Islet precursor cell (in vitro differentiated cells): ENCODE measurements around the gene FAM222A.
A peak's percentile ranks its signal among the peaks of the same experiment; 100 is the strongest.
"Not testable (repeated sequence)": the region's sequence is repeated elsewhere in the genome, so short reads cannot be mapped to it uniquely, and the experiment has no call there.

ENCODE experiments used
- DNase-seq: peaks from one replicate; pipeline ENCODE4 v3.0.0-alpha.2; 2018

FAM222A gene

DNA sequence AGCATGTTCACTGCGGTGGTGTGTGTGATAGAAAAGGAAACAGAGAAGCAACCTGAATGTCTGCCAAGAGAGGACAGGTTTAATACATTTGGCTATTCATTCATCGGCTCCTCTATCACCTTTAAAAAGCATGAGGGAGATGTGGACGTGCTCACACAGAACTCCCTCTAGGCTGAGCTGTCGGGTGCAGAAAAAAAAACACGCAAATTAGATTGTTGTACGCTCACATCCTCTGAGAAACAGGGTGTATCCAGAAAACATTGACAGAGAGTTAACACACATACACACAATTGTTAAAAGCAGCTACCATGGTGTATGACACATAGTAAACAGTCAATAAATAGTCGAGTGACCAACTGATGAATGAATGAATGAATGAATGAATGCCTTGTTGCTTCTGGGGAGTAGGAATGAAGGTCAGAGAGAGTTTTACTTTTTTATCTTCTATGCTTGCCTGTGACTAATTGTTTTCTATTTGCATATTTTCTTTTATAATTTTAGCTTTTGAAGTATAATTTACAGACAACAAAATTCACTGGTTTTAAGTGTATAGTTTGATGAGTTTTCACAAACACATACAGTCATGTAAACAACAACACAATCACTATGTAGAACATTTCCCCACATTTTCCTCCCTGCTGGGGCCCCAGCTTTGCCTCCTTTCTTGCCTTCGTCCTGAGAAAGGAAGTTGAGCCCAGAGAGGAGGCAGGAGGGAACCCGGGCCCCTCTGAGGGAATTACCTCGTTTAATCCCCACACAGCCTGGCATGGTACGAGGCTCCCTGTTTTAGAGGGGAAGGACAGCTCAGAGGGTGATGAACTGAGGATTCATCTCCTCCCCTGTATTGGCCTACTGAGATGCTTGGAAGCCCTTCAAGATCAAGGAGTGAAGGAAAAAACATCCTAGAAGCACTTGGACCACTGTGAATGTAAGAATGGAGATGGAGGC is 19.7 kb upstream of the FAM222A start:
- DNase-seq: no peak

DNA sequence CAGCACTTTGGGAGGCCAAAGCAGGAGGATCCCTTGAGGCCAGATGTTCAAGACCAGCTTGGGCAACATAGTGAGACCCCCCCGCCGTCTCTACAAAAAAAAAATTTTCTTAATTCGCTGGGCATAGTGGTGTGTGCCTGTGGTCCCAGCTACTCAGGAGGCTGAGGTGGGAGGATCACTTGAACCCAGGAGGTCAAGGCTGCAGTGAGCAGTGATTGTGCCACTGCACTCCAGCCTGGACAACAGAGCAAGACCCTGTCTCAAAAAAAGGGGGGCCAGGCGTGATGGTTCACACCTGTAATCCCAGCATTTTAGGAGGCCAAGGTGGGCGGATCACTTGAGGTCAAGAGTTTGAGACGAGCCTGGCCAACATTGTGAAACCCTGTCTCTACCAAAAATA is 19.0 kb upstream of the FAM222A start:
- DNase-seq: not testable (repeated sequence)

- DNase-seq: no peak
These were observed 18.2 kb upstream of the FAM222A start for GRCh38 chr12:109695416-109695815.

GRCh38 chr12:109695961-109696461 is 17.6 kb upstream of the FAM222A start:
- peak; percentile 87 for DNase-seq

DNA sequence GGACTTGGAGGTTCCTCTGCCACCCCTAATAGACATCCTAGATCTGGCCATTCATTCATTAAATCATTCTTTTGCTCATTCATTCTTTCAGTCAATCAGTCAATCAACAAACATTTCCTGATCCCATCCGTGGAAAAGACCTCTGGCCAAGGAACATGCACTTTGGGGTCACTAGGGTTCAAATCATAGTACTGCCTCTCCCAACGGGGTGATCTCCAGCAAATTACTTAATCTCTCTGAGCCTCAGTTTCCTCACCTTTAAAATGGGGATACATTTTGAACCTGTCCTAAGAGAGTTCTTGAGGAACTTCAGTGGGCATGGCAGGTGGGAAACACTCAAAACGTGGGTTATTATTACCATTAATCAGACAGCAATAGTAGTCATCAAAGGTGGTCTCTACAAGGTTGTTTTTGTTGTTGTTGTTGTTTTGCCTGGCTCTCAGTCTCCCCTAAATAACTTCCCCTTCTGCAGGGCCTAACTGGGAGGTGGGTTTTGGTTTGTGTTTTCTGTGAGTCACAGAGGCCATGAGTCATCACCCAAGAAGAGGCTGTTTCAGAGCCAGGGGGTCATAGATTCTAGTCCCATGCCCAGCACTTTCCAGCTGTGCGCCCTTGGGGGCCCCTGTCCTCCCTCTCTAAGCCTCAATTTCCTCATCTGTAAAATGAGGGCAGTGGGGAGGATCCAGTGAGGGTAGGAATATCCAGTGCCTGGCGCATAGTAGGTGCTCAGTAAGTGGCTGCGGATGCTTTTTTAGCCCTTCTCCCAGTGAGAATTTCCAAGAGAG is 16.9 kb upstream of the FAM222A start:
- peak; percentile 83 for DNase-seq

- DNase-seq: no peak
These were observed 16.4 kb upstream of the FAM222A start for GRCh38 chr12:109697270-109697553.

GRCh38 chr12:109697877-109698468 is 15.7 kb upstream of the FAM222A start:
- no peak for DNase-seq

DNA sequence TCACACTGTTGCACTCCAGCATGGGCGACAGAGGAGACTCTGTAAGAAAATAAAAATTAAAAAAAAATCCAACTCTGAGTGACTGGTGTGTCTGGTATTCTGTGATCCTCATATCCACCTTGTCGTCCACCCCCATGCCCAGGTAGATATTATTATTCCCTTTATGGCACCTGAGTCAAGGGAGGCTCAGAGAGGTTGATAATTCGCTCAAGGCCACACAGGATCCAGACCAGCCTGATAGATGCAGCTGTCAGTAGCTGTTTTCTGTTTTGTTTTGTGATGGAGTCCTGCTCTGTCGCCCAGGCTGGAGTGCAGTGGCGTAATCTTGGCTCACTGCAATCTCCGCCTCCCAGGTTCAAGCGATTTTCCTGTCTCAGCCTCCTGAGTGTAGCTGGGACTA is 14.8 kb upstream of the FAM222A start:
- DNase-seq: no peak

GRCh38 chr12:109701064-109701463 is 12.6 kb upstream of the FAM222A start:
- no peak for DNase-seq

DNA sequence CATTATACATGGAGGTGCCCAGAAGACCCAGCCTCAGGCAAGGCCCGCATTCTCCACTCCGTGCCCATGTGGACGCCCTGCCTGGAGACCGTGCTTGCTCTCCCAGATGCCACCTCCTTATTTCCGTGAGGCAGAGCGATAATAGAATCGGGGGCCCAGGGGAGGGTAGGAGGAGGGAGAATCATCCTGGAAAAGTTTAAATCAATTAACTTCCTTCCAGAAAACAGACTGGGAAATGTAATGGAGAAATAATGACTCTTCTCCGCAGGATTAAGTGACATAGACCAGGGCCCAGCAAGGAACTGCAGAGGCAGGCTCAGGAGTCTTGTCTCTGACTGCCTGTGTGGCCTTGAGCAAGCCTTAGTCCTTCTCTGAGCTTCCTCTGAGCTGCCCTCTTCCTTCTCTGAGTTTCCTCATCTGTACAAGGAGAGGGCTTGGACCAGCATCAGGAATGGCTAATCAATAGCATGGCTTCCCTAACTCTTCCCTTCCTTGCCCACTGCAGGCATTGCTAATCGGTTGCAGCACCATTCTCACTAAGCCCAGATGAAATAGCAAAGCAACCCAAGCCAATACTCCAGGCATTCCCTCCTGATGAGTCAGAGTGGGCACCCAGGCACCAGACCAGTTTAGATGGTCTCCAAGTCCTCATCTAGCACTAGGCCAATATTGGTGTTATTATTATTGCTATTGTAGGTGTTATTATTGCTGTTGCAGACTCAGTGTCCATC is 11.3 kb upstream of the FAM222A start:
- DNase-seq: no peak

GRCh38 chr12:109703684-109704083 is 9.9 kb upstream of the FAM222A start:
- DNase-seq: peak; percentile 62

DNA sequence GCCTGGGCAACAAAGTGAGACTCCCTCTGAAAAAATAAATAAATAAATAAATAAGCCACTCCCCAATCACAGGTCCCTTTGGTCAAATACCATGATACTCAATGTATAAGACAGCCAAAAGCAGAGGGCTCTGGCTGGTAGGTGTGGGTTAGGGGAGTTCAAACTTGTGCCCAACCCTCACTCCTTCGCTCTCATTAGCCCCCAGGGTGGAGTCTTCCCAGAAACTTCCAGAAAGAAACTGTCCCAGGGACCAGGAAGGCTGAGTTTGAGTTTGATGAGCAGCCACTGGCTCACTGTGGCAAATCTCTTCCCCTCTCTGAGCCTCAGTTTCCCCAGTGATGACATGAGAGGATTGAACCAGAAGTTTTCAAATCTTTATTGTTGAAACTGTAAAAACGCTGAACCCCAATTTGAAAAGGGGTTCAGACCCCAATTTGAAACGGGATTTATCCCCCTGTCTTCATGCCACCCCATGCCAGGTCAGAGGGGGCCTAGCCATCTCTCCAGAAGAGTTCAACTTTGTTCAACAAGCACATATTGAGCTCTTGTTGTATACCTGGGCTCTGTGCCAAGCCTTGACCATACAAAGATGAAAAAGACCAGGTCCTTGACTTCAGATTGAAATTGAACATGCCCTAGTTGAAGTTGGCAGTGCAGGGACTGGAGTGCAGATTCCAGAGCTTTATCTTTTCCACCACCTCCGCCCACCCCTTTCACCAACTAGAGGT is 9.1 kb upstream of the FAM222A start:
- no peak for DNase-seq

DNA sequence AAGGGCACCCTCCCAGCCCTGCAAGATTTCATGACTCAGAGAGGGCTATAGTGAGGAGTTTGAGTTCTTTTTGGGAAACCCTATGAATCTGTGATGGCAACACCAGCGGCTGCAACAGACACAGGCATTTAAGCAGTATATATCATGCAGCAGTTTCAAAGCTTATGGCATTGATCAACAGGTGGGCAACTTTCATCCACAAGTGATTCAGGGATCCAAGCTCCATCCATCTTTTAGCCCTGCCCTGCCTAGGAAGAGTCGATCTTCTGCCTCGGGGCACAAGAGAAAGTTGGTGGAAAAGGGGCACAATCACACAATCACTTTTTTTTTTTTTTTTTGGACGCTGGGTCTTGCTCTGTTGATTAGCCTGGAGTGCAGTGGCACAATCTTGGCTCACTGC is 8.3 kb upstream of the FAM222A start:
- DNase-seq: no peak

GRCh38 chr12:109706398-109706746 is 7.3 kb upstream of the FAM222A start:
- DNase-seq: no peak

DNA sequence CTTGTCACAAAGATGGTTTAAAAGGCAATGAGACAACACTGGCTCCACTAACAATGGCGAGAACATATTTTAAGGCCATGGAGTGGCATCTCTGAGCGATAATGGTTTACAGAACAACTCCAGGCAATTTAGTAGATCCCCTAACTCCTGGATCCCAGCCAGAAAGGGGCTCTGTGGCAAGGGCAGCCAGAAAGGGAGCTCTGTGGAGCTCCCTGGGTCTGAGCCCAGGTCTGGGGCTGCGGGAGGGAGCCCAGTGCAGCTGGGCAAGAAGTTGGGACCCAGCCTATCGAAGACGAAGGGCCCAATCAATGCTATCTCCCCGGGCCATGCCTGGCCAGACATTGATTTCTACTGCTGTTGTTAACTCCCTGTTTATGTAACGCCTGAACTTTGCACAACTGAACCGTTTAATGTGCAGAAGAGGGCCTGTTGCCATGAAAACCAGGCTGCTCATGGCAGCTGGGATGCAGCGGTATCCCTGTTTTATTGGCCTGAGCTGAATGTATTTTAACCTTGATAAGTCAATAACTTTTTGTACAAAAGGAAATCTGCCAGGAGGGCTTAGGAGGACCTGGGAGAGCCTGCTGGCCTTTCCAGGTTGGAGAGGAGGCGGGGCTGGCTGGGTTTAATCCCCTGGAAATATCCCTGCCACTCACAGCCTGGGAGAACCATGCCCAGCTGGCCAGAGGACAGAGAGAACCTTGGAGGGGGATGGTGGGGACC is 6.7 kb upstream of the FAM222A start:
- DNase-seq: peak; percentile 56

GRCh38 chr12:109707470-109707821 is 6.2 kb upstream of the FAM222A start:
- no peak for DNase-seq

- DNase-seq: no peak
These were observed 4.7 kb upstream of the FAM222A start for GRCh38 chr12:109708939-109709338.

DNA sequence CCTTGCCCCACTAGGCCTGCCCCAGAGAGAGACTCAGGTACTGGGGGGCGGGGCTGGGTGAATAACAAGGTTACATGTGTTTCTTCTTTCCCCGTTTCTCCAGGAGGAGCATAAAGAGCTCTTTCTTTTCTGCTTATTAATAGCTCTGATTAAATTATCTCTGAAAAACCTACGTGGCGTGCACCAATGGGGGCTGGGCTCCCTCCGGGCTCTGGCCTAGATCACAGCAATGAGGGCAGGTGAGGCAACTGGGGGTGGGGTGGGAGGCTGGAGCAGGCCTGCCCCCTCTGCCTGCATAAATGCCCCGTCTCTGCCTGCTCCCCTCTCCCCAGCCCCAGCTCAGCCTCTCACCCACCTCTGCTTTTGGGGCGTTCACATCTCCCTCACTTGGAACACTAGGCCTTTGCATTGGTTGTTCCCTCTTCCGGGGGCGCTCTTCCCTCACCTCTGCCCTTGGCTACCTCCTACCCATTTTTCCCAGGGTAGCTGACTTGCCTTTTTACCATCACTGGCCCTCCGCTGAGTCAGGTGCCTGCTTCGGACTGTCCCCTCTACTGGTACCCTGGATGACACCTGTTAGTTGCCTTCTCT is 4.1 kb upstream of the FAM222A start:
- DNase-seq: no peak

GRCh38 chr12:109710205-109710746 is 3.3 kb upstream of the FAM222A start:
- DNase-seq: no peak

DNA sequence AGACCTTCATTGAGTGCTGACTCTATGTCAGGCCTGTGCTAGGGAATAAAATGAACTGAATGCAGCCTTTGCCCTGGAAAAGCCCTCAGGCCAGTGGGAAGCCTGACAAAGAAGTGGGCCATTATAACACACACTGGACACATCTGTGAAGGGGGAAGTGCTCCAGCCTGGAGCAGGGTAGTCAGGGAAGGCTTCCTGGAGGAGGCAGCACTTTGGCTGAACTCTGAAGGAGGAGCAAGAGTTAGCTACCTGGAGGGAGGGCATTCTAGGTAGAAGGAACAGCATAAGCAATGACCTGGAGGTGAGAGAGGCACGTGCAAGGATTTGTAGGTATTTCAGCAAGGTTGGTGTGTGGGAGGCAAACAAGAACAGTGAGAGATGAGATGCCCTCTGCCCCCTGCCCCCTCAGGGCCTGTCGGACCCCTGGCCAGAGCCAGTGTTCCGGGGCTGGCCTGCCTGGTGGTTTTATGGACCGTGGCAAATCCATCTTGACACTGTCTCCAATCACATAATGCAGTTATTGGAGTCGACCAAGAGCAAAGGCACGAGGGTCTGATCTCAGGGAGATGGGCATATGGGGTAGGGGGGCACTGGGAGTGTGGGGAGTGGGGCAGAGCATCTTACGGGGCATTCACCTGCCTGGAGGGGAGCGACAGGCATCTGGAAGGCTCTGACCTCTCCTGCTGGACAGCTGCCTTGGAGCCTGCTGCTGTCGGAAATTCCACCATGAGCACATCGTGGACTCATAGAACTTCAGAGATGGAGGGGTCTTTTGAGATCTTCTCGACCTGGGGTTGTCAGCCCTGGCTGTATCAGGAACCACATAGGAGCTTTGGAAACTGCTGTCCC is 2.7 kb upstream of the FAM222A start:
- peak; percentile 75 for DNase-seq
